Measurements from ENCODE around the gene RNF144A.

GRCh38 chr2:7016601-7017211 lies 99.5 kb downstream of the RNF144A start:
- TF ChIP-seq CTCF (IDR thresholded peaks at IDR 0.05) (no peak), POLR2A (IDR thresholded peaks at IDR 0.05) (no peak), EP300 (IDR thresholded peaks at IDR 0.05) (no peak)

All from ovary (tissue), 3 donors.